Measurements from ENCODE around the gene AQP5.
"Not testable (repeated sequence)": the region's sequence is repeated elsewhere in the genome, so short reads cannot be mapped to it uniquely, and the experiment has no call there.

The AQP5 gene

DNA sequence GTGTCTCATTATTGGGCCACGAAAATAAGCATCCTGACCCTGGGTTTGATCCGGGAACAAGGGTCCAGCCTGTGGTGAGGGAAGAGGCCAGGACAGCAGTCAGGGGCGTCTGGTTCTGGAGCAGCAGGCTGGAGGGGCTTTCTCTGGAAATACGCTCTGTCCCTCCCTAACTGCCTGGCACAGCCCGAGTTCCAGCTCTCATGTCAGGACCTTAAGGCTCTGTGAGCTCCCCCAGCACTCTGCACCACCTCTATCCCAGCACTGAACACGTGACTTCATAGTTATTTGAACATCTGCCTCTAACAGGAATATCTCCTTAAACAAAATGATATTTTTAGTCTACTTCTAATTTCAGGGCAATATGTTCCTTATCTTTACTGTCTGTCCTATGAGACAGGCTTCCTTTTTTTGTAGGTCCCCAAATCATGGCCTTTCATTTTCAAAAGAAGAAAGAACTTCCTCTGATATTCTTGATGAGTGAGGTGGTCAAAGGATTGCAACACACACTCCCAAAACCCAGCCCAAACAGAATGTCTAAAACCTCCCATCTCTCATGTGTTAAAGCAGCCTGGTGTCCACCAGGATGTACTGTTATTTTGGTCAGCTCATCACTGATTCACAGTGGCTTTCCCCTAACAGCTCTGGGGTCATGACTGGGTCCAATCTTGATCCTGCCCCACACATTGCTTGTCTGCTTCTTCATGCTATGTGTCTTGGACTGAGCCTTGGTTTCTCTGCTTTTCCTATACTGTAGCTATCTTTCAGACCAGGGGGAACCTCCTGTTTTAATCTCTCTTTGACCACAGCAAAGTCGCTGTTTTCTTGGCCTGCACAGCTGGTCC is 20.8 kb downstream of the AQP5 start:
- peaks cover 23% of the 10 kb centered on the region for H3K4me1 ChIP-seq (ENCODE audit: insufficient read depth, insufficient read length)
- H3K36me3 ChIP-seq (ENCODE audit: insufficient read depth, insufficient read length, low read length), result peaks cover 13% of the 10 kb centered on the region
- TF ChIP-seq SUZ12 (IDR thresholded peaks at IDR 0.05; ENCODE audit: extremely low read depth, insufficient read depth, insufficient read length) (no peak), ZNF274 (IDR thresholded peaks at IDR 0.05; ENCODE audit: low read depth, low read length) (no peak), YY1 (IDR thresholded peaks at IDR 0.05; ENCODE audit: insufficient read depth, insufficient read length) (no peak)
- H3K9me3 ChIP-seq (ENCODE audit: insufficient read depth, low read length), result no peaks in the 10 kb centered on the region
- no peaks in the 10 kb centered on the region for H3K27me3 ChIP-seq (ENCODE audit: insufficient read depth, insufficient read length)
- DNase-seq (ENCODE audit: low read depth, low spot score), result no peak
- no peak overlapping the region for H3K4me3 ChIP-seq (ENCODE audit: insufficient read length, low read depth)
- H3K9ac ChIP-seq (ENCODE audit: insufficient read length, low read depth), result no peak overlapping the region

- no peak for TF ChIP-seq YY1 (IDR thresholded peaks at IDR 0.05; ENCODE audit: insufficient read depth, insufficient read length)
- no peak for TF ChIP-seq SUZ12 (IDR thresholded peaks at IDR 0.05; ENCODE audit: extremely low read depth, insufficient read depth, insufficient read length)
- TF ChIP-seq ZNF274 (IDR thresholded peaks at IDR 0.05; ENCODE audit: low read depth, low read length), result no peak
- Histone ChIP-seq H3K36me3 (ENCODE audit: insufficient read depth, insufficient read length, low read length) (peaks cover 27% of the 10 kb centered on the region), H3K4me3 (ENCODE audit: insufficient read length, low read depth) (no peak overlapping the region), H3K27me3 (ENCODE audit: insufficient read depth, insufficient read length) (no peaks in the 10 kb centered on the region), H3K9ac (ENCODE audit: insufficient read length, low read depth) (no peak overlapping the region), H3K4me1 (ENCODE audit: insufficient read depth, insufficient read length) (peaks cover 23% of the 10 kb centered on the region), H3K9me3 (ENCODE audit: insufficient read depth, low read length) (no peaks in the 10 kb centered on the region)
- DNase-seq (ENCODE audit: low read depth, low spot score), result no peak
Observed at GRCh38 chr12:49983892-49984291, 22.2 kb downstream of the AQP5 start.

GRCh38 chr12:49984476-49985359 is 23.0 kb downstream of the AQP5 start:
- TF ChIP-seq SUZ12 (IDR thresholded peaks at IDR 0.05; ENCODE audit: extremely low read depth, insufficient read depth, insufficient read length) (no peak), YY1 (IDR thresholded peaks at IDR 0.05; ENCODE audit: insufficient read depth, insufficient read length) (no peak), ZNF274 (IDR thresholded peaks at IDR 0.05; ENCODE audit: low read depth, low read length) (no peak)
- no peak for DNase-seq (ENCODE audit: low read depth, low spot score)

GRCh38 chr12:49985981-49986380 is 24.3 kb downstream of the AQP5 start:
- Histone ChIP-seq H3K27me3 (ENCODE audit: insufficient read depth, insufficient read length) (no peaks in the 10 kb centered on the region), H3K9ac (ENCODE audit: insufficient read length, low read depth) (no peak overlapping the region), H3K4me1 (ENCODE audit: insufficient read depth, insufficient read length) (peaks cover 15% of the 10 kb centered on the region), H3K4me3 (ENCODE audit: insufficient read length, low read depth) (no peak overlapping the region), H3K9me3 (ENCODE audit: insufficient read depth, low read length) (no peaks in the 10 kb centered on the region), H3K36me3 (ENCODE audit: insufficient read depth, insufficient read length, low read length) (peaks cover 46% of the 10 kb centered on the region)
- DNase-seq (ENCODE audit: low read depth, low spot score), result no peak
- TF ChIP-seq YY1 (IDR thresholded peaks at IDR 0.05; ENCODE audit: insufficient read depth, insufficient read length) (no peak), SUZ12 (IDR thresholded peaks at IDR 0.05; ENCODE audit: extremely low read depth, insufficient read depth, insufficient read length) (no peak), ZNF274 (IDR thresholded peaks at IDR 0.05; ENCODE audit: low read depth, low read length) (no peak)

More at GRCh38 chr12:49984476-49985359, 23.0 kb downstream of the AQP5 start:
- Histone ChIP-seq H3K9me3 (ENCODE audit: insufficient read depth, low read length) (no peaks in the 10 kb centered on the region), H3K4me1 (ENCODE audit: insufficient read depth, insufficient read length) (peaks cover 18% of the 10 kb centered on the region), H3K36me3 (ENCODE audit: insufficient read depth, insufficient read length, low read length) (peaks cover 34% of the 10 kb centered on the region), H3K27me3 (ENCODE audit: insufficient read depth, insufficient read length) (no peaks in the 10 kb centered on the region), H3K4me3 (ENCODE audit: insufficient read length, low read depth) (no peak overlapping the region), H3K9ac (ENCODE audit: insufficient read length, low read depth) (no peak overlapping the region)

GRCh38 chr12:49986476-49986875 is 24.8 kb downstream of the AQP5 start:
- not testable (repeated sequence) for DNase-seq (ENCODE audit: low read depth, low spot score)
- H3K36me3 ChIP-seq (ENCODE audit: insufficient read depth, insufficient read length, low read length), result peaks cover 49% of the 10 kb centered on the region

DNA sequence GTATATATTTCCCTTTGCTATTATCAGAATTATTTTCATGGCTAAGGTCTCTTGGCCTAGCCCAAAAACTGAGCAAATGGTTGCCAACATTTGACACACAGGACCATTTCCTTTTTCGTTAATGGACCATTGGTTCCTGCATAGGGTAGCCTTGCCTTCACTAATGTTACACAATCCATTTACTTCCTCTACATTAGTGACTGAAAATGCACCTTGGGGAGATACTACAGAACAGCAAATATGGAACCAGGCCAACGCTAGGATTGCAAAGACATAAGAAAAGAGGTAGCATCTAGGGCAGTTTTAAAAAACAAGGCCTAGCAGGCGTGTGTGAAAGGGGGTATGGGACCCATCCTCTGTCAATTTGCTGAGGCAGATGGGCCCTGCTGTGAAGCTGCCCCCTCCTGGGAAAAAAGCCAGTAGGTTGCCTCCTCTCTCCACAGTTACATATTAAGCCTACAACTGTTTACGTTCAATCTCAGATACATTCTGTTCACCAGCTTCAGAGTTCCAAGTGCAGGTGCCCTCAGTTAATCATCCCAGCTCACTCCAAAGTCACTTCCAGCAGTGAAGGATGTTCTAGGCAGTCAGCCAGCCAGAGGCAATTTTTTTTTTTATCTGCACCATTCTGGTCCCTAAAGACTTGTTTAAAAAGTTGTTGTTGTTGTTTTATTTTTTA is 26.1 kb downstream of the AQP5 start:
- Histone ChIP-seq H3K9me3 (ENCODE audit: insufficient read depth, low read length) (no peaks in the 10 kb centered on the region), H3K4me1 (ENCODE audit: insufficient read depth, insufficient read length) (peaks cover 13% of the 10 kb centered on the region), H3K9ac (ENCODE audit: insufficient read length, low read depth) (no peak overlapping the region), H3K4me3 (ENCODE audit: insufficient read length, low read depth) (no peak overlapping the region), H3K27me3 (ENCODE audit: insufficient read depth, insufficient read length) (no peaks in the 10 kb centered on the region), H3K36me3 (ENCODE audit: insufficient read depth, insufficient read length, low read length) (peaks cover 62% of the 10 kb centered on the region)
- DNase-seq (ENCODE audit: low read depth, low spot score), result no peak
- TF ChIP-seq ZNF274 (IDR thresholded peaks at IDR 0.05; ENCODE audit: low read depth, low read length) (no peak), SUZ12 (IDR thresholded peaks at IDR 0.05; ENCODE audit: extremely low read depth, insufficient read depth, insufficient read length) (no peak), YY1 (IDR thresholded peaks at IDR 0.05; ENCODE audit: insufficient read depth, insufficient read length) (no peak)

More at GRCh38 chr12:49986476-49986875, 24.8 kb downstream of the AQP5 start:
- H3K4me3 ChIP-seq (ENCODE audit: insufficient read length, low read depth); H3K27me3 ChIP-seq (ENCODE audit: insufficient read depth, insufficient read length); H3K9ac ChIP-seq (ENCODE audit: insufficient read length, low read depth); H3K9me3 ChIP-seq (ENCODE audit: insufficient read depth, low read length): not testable (repeated sequence)
- peaks cover 15% of the 10 kb centered on the region for H3K4me1 ChIP-seq (ENCODE audit: insufficient read depth, insufficient read length)

- not testable (repeated sequence) for H3K4me3 ChIP-seq (ENCODE audit: insufficient read length, low read depth); H3K27me3 ChIP-seq (ENCODE audit: insufficient read depth, insufficient read length); H3K4me1 ChIP-seq (ENCODE audit: insufficient read depth, insufficient read length); DNase-seq (ENCODE audit: low read depth, low spot score); H3K9me3 ChIP-seq (ENCODE audit: insufficient read depth, low read length); H3K9ac ChIP-seq (ENCODE audit: insufficient read length, low read depth)
- peaks cover 77% of the 10 kb centered on the region for H3K36me3 ChIP-seq (ENCODE audit: insufficient read depth, insufficient read length, low read length)
Observed at GRCh38 chr12:49989400-49989799, 27.7 kb downstream of the AQP5 start.
